Right lobe of liver (tissue), 4 donors: ENCODE data around the gene CNGB1.
A peak's percentile ranks its signal among the peaks of the same experiment; 100 is the strongest.

Source experiments
- CTCF ChIP-seq, 4 donors: fragments of 200-600 bp in 3 of 4; fragments of 450-650 bp in 1 of 4; IDR thresholded peaks; one replicate each; pipeline versions ENCODE4 v1.5.1 to v1.8.0; 2016 to 2022; ENCODE audit warnings: antibody characterized with exemption in 4 of 4, mild to moderate bottlenecking in 2 of 4
- POLR2A ChIP-seq: fragments of 450-650 bp; IDR thresholded peaks from one replicate; pipeline ENCODE4 v1.6.1; 2017; ENCODE audit warnings: antibody characterized with exemption, mild to moderate bottlenecking
- donor health status: DM: no; HTN: no; CAD: no.
- donor health status: DM: no; HTN: no; CAD: no.
- donor health status: DM: no; HTN: yes; CAD: no.

GRCh38 chr16:57994778-57995177 is 23.9 kb upstream of the CNGB1 start:
- TF ChIP-seq CTCF (IDR thresholded peaks at IDR 0.05) (peak in 3 of 4 donors; percentile 23 to 35 (median 27)), POLR2A (no peak)
